GM21447 (cell line): ENCODE data around the gene GCAT.

Source experiments
- ATAC-seq: cut with Tn5 transposase; IDR thresholded peaks from one replicate; pipeline ENCODE4 v1.9.1; 2021; ENCODE audit not compliant: unreplicated experiment

The GCAT gene

GRCh38 chr22:37809672-37810333 lies 2.1 kb downstream of the GCAT start:
- no peak for ATAC-seq

DNA sequence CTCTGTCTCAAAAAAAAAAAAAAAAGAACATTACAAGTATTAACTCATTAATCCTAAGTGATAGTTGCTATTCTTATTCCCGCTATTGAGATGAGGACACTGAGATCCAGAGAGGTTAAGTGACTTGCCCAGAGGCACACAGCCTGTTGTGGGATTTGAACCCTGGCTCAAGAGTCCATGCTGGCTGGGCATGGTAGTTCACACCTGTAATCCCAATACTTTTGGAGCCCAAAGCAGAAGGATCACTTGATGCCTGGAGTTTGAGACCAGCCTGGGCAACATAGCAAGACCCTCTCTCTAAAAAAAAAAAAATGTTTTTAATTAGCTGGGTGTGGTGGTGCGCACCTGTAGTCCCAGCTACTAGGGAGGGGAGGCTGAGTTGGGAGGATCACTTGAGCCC lies 4.1 kb downstream of the GCAT start:
- ATAC-seq = no peak

DNA sequence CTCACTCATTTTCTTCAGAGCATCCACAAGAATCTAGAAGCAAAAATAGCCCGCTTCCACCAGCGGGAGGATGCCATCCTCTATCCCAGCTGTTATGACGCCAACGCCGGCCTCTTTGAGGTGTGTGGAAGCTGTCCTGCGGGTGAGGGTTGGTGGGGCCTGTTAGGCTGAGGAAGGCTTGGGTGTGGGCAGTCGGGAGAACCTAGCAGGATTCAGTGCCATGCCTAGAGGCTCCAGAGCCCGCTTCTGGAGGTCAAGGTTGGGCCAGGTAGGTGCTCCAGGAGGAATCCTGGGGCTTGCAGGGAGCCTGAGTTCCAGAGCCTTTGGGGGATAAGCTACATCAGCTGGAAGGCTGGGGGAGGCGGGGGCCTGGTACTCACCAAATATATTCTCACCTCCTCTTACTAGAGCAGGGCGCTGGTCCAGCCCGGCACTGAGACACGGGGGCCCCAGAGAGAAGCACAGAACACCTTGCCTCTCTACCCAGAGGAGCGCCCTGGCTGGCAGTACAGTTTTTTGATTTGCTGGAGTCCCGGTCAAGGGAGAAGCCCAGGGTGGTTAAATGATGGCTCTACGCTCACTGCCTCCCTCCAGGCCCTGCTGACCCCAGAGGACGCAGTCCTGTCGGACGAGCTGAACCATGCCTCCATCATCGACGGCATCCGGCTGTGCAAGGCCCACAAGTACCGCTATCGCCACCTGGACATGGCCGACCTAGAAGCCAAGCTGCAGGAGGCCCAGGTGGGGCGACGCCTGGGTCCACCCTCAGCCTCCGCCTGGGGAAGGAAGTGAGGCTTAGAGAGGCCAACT lies 5.3 kb downstream of the GCAT start:
- no peak for ATAC-seq

GRCh38 chr22:37815593-37815992 lies 7.9 kb downstream of the GCAT start:
- ATAC-seq = no peak

GRCh38 chr22:37816543-37817180 lies 8.9 kb downstream of the GCAT start:
- no peak for ATAC-seq

DNA sequence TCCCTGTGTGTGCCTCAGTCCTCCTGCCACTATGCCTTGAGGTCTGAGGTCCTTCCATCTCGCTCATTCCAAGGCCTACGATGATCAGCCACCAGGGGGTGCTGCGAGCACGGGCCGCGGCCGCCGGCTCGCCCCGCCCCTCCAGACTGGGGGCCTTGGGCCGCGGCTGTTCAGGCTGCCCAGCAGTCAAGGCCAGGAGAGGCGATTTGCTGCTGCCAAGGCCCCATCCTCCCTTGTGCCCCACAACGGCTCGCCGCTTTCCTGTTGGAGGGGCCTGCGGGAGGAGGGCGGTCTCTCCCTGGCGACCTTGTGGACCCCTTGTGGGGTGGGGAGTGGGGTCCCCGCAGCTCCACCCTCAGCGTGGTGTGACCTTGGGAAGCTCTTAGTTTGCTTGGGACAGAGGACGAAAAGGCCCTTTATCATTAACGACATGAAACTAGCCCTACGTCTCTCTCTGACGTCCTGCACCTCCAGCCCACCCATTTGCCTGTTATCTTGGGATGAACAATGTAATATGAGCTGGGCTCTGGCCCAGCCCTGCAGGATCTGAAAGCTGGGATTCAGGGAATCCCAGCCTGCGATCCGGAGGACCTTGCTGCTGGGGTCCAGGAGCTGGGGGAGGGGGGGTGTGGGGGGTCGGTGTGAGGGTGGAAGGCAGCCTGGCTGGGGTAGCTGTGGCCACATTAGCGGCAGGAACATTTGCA lies 10.1 kb downstream of the GCAT start:
- ATAC-seq = no peak

DNA sequence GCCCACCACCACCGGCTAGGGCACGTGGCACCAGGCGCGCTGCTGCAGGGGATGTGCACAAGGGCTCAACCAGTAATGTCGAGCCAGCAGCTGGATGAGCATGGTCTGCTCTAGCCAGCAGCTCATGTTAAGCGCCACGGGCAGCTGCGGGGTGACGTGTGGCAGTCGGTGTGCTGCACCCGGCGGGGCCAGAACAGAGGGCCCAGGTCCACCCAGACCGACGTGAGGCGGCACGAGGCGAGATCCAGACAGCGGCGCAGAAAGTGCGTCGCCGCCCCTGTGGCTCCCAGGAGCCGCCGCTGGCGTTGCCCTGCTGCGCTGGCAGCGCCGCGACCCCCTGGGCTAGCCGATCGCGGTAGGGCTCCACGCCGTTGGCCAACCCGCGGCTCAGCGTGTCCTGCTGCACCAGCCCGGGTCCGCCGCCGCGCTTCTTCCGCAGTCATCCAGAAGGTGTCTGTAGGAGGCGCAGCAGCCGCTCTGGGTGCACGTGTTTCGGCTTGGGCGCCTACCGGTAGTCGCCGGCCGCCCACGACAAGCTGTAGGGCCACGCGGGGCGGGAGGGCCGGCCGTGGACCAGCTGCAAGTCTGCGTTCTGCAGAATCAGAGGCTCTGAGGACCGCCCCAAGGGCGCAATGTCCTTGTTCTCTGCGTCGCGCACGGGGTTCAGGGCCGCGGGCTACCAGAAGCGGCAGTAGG lies 10.8 kb downstream of the GCAT start:
- ATAC-seq = no peak

DNA sequence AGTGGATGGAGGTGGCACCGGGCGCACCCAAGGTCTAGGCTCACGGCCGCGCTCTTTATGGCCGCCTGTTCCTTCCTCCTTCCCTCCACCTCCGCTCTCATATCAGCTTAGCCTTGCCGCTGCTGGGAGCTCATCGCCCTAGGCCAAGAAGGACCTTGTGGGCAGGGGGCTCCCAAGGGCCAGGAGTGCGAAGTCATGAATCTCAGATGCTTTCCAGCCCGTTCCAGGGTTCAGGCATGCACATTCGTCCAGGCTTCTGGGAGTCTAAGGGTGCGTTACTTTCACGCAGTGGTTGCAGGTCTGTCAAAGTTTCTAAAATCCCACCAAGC lies 11.3 kb downstream of the GCAT start:
- ATAC-seq = no peak

- no peak for ATAC-seq
Measured at GRCh38 chr22:37820350-37820749, 12.6 kb downstream of the GCAT start.

- ATAC-seq = no peak
Measured at GRCh38 chr22:37822079-37822833, 14.5 kb downstream of the GCAT start.

DNA sequence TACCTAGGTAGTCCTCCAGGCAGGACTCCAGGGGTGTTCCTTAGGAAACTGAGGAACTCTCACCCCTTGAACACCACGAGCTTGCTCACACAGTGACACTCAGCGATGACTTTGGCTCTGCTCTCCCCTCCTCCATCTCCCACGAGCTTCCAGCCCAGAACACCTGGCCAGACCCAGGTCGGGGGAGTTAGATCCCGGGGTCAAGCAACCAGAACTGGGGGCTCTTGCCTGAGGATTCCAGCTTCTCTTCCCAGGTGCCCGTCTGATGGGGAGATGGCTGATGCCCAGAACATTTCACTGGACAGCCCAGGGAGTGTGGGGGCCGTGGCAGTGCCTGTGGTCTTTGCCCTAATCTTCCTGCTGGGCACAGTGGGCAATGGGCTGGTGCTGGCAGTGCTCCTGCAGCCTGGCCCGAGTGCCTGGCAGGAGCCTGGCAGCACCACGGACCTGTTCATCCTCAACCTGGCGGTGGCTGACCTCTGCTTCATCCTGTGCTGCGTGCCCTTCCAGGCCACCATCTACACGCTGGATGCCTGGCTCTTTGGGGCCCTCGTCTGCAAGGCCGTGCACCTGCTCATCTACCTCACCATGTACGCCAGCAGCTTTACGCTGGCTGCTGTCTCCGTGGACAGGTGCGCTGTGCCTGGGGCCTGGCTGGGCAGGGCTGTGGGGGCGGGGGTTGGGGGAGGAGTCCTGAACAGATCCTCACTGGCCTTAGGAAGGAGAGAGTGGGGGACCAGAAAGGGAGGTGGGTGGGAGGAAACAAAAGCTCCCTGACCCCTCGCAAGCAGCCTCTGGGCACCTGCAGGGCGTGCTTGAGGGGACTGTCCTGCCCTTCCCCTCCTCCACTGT lies 15.6 kb downstream of the GCAT start, which contains the start of gene GALR3:
GALR3 (plus strand) TSS at position 249 of the 852 bp plus-strand sequence; CDS start at position 274, 25 bp downstream.
- ATAC-seq = no peak

DNA sequence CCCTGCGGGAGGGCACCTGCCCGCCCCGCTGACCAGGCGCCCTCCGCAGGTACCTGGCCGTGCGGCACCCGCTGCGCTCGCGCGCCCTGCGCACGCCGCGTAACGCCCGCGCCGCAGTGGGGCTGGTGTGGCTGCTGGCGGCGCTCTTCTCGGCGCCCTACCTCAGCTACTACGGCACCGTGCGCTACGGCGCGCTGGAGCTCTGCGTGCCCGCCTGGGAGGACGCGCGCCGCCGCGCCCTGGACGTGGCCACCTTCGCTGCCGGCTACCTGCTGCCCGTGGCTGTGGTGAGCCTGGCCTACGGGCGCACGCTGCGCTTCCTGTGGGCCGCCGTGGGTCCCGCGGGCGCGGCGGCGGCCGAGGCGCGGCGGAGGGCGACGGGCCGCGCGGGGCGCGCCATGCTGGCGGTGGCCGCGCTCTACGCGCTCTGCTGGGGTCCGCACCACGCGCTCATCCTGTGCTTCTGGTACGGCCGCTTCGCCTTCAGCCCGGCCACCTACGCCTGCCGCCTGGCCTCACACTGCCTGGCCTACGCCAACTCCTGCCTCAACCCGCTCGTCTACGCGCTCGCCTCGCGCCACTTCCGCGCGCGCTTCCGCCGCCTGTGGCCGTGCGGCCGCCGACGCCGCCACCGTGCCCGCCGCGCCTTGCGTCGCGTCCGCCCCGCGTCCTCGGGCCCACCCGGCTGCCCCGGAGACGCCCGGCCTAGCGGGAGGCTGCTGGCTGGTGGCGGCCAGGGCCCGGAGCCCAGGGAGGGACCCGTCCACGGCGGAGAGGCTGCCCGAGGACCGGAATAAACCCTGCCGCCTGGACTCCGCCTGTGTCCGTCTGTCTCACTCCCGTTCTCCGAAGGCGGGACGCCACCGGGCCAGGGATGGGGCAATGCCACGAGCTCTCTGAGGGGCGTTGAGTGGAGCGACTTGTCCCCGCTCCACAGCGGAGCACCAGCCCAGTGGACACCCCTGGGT lies 17.2 kb downstream of the GCAT start:
- no peak for ATAC-seq

DNA sequence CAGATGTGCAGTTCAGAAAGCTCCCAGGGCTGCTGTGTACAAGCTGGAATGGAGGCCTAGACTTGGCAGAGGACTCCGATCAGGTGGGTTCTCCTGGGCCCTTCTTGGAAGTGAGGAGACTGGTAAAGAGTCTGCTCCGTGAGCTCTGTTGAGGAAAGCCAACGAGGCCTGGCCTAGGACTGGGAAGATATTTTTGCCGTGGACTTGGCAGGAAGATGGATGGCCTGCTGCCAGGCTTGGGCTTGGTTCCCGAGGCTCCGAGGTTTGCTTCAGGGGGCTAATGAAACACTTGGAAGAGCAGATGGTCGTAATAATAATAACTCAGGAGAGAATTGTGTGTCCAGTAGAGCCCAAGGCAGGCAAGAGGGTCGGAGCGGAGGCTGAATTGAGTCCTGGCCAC lies 19.3 kb downstream of the GCAT start:
- ATAC-seq = no peak

- no peak for ATAC-seq
Measured at GRCh38 chr22:37830093-37830842, 22.5 kb downstream of the GCAT start.

DNA sequence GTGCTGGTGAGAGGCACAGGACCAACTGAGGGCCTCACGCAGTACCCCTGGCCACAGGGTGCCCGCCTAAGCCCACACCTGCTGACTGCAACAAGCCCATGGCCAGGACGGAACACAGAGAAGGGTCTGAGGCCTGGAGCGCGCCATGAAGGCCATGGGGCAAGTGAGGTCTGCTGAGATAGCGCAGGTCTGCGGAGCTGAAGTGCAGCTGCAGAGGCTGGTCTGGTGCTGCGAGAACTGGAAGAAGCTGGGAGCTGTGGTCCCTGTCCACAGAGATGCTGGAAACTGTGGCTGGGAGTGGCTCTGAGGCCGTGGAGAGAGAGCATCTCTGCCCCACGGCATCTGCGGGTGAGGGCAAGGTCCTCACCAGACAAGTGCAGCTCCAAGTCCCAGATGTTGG lies 23.7 kb downstream of the GCAT start:
- no peak for ATAC-seq

DNA sequence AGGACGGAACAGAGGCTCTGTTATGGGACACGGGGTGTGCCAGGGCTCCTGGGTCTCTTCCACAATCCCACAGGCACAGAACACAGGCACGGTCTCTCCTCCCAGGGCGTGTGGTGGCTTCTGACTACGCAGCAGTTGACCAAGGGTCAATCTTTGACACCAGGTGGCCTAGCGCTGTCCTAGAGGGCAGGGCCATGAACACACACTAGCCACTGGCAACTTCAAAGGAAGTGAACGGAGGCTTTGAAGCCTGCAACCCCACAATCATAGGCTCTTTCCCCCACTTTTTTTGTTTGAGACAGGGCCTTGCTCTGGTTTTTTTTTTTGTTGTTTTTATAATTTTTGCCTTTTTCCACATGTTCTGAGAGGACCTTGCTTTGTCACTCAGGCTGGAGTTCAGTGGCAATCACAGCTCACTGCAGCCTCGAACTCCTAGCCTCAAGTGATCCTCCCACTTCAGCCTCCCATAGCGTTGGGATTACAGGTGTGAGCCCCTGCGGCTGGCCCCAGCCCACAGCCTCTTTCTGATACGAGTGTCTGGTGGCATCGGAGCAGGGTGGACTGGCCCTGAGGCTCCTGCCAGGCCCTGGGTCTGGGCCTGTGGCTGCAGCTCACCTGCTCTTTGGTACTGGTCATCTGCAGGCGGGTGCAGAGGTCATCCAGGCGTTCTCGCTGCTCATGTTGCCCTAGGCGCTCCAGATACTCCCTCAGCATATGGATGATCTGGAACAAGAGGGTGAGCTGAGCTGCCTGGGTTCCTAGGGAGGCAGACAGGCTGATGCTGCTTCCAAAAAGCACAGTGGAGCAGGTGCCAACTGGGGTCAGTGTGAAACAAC lies 24.5 kb downstream of the GCAT start:
- no peak for ATAC-seq
